Measurements from ENCODE around the gene IQSEC1.

DNA sequence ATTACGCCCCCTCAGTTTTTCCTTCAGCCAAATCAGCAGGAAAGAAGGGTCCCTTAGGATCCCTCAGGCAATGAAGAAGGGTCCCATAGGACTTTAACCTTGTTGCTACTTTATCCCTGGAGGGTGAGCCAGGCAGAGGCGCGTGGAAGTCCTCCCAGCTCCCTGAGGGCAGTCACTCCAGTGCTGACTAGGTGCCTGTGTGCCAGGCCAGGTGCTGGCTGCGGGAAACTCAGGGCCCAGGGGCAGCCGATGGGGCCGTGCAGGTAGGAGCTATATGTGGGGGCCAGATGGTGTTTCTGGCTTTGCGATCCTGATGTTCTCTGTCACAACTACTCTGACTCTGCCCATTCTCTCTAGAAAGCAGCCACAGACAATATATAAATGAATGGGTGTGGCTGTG lies 42.8 kb upstream of the IQSEC1 start:
- TF ChIP-seq, protein P1, sequence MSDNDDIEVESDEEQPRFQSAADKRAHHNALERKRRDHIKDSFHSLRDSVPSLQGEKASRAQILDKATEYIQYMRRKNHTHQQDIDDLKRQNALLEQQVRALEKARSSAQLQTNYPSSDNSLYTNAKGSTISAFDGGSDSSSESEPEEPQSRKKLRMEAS (IDR thresholded peaks at IDR 0.05; ENCODE audit: low read depth, low read length): no peak
- TF ChIP-seq RAD21 (IDR thresholded peaks at IDR 0.05; ENCODE audit: insufficient read depth, low read depth, low read length) (no peak), POLR2AphosphoS5 (IDR thresholded peaks at IDR 0.05; ENCODE audit: low read length) (no peak), SMAD1 (IDR thresholded peaks at IDR 0.05; ENCODE audit: low read depth, partially characterized antibody) (no peak)
- TF ChIP-seq, protein P2, sequence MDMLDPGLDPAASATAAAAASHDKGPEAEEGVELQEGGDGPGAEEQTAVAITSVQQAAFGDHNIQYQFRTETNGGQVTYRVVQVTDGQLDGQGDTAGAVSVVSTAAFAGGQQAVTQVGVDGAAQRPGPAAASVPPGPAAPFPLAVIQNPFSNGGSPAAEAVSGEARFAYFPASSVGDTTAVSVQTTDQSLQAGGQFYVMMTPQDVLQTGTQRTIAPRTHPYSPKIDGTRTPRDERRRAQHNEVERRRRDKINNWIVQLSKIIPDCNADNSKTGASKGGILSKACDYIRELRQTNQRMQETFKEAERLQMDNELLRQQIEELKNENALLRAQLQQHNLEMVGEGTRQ (IDR thresholded peaks at IDR 0.05; ENCODE audit: borderline replicate concordance, low read depth, low read length): no peak
- TF ChIP-seq, protein P3, sequence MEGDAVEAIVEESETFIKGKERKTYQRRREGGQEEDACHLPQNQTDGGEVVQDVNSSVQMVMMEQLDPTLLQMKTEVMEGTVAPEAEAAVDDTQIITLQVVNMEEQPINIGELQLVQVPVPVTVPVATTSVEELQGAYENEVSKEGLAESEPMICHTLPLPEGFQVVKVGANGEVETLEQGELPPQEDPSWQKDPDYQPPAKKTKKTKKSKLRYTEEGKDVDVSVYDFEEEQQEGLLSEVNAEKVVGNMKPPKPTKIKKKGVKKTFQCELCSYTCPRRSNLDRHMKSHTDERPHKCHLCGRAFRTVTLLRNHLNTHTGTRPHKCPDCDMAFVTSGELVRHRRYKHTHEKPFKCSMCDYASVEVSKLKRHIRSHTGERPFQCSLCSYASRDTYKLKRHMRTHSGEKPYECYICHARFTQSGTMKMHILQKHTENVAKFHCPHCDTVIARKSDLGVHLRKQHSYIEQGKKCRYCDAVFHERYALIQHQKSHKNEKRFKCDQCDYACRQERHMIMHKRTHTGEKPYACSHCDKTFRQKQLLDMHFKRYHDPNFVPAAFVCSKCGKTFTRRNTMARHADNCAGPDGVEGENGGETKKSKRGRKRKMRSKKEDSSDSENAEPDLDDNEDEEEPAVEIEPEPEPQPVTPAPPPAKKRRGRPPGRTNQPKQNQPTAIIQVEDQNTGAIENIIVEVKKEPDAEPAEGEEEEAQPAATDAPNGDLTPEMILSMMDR (IDR thresholded peaks at IDR 0.05 in 2 of 3, conservative IDR thresholded peaks at IDR 0.05 in 1 of 3; ENCODE audit: control insufficient read depth in 2 of 3, extremely low read depth in 1 of 3, insufficient read depth in 1 of 3, low read depth in 3 of 3, low read length in 3 of 3): no peak
- TF ChIP-seq, protein P4, sequence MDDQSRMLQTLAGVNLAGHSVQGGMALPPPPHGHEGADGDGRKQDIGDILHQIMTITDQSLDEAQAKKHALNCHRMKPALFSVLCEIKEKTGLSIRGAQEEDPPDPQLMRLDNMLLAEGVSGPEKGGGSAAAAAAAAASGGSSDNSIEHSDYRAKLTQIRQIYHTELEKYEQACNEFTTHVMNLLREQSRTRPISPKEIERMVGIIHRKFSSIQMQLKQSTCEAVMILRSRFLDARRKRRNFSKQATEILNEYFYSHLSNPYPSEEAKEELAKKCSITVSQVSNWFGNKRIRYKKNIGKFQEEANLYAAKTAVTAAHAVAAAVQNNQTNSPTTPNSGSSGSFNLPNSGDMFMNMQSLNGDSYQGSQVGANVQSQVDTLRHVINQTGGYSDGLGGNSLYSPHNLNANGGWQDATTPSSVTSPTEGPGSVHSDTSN (IDR thresholded peaks at IDR 0.05; ENCODE audit: insufficient replicate concordance, low read depth, low read length): no peak
- TF ChIP-seq, protein P5, sequence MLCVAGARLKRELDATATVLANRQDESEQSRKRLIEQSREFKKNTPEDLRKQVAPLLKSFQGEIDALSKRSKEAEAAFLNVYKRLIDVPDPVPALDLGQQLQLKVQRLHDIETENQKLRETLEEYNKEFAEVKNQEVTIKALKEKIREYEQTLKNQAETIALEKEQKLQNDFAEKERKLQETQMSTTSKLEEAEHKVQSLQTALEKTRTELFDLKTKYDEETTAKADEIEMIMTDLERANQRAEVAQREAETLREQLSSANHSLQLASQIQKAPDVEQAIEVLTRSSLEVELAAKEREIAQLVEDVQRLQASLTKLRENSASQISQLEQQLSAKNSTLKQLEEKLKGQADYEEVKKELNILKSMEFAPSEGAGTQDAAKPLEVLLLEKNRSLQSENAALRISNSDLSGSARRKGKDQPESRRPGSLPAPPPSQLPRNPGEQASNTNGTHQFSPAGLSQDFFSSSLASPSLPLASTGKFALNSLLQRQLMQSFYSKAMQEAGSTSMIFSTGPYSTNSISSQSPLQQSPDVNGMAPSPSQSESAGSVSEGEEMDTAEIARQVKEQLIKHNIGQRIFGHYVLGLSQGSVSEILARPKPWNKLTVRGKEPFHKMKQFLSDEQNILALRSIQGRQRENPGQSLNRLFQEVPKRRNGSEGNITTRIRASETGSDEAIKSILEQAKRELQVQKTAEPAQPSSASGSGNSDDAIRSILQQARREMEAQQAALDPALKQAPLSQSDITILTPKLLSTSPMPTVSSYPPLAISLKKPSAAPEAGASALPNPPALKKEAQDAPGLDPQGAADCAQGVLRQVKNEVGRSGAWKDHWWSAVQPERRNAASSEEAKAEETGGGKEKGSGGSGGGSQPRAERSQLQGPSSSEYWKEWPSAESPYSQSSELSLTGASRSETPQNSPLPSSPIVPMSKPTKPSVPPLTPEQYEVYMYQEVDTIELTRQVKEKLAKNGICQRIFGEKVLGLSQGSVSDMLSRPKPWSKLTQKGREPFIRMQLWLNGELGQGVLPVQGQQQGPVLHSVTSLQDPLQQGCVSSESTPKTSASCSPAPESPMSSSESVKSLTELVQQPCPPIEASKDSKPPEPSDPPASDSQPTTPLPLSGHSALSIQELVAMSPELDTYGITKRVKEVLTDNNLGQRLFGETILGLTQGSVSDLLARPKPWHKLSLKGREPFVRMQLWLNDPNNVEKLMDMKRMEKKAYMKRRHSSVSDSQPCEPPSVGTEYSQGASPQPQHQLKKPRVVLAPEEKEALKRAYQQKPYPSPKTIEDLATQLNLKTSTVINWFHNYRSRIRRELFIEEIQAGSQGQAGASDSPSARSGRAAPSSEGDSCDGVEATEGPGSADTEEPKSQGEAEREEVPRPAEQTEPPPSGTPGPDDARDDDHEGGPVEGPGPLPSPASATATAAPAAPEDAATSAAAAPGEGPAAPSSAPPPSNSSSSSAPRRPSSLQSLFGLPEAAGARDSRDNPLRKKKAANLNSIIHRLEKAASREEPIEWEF (IDR thresholded peaks at IDR 0.05; ENCODE audit: insufficient replicate concordance, low read depth, low read length): no peak

Measured in GM12878 (cell line).